NCI-H1694 treated with DMSO at 0.1 percent for 48 hours (cell line): Measurements from ENCODE around the gene METTL25B.

Source experiments
- DNase-seq: peaks from one replicate; lab custom pipeline; 2025; lab: John Stamatoyannopoulos, UW

METTL25B gene

DNA sequence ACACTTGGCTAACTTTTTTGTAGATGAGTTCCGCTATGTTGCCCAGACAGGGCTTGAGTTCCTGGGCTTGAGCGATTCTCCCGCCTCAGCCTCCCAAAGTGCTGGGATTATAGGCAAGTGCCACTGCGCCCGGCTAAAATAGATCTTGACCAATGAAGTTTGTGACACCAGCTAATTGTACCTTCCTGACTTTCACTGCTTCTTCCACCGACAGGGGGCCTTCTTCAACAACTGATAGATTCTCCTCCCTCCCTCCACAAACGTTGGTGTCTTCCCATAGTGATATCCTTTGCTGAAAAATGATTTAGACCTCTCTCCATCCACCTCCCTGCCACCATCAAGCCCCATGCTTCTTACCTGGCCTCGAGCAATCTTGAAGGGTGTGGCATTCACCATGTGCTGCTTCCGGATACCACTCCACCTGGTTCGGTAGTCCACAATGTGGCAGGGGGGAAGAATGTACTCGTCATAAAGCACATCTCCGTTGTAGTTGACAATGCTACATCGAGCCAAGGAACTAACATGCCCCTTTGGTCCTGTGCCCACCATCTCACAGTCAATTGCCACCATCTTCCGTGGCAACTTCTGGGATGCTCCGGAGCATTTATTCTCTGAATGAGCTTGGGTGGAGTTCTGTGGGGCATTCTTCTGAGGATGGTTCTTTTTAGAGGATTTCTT lies 1.6 kb upstream of the METTL25B start:
- peak; percentile 87 for DNase-seq

DNA sequence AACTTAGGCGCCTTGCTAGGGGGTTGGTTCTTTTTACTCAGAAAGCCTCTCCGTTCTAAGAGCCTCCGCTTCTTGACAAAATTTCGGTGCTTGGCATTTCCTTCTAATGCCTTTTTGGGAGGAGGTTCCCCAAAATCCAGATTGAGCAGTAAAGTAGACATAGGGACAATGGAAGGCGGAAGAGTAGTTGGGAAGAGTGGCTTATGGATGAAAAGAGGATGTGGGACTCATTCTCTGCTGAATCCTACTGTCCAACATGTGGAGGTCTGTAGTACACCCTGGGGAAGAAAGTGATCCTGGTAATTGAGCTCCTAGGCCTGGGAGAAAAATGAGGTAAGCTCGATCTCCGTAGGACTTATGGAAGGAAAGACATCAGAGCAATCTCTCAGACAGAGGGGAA lies 777 bp upstream of the METTL25B start:
- DNase-seq: no peak

GRCh38 chr1:156728599-156729462 lies 562 bp downstream of the METTL25B start, which contains the start of gene ISG20L2:
TSS of gene ISG20L2 (minus strand) at chr1:156728766. CDS start at chr1:156727652, 1,114 bp downstream.
- DNase-seq: peak; percentile 98

DNA sequence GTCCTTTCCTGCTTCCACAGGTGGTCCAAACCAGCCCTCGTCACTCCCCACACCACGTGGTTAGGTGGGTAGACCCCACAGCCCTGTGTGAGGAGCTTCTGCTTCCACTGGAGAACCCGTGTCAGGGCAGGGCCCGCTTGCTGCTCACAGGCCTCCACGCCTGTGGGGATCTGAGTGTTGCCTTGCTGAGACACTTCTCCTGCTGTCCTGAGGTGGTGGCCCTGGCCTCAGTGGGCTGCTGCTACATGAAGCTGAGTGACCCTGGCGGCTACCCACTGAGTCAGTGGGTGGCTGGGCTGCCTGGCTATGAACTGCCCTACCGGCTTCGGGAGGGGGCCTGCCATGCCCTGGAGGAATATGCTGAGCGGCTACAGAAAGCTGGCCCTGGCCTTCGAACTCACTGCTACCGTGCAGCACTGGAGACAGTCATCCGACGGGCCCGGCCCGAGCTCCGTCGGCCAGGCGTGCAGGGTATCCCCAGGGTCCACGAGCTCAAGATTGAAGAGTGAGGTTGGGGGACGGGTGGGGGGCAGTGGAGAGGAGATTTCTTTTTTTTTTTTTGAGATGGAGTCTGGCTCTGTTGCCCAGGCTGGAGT lies 5.8 kb downstream of the METTL25B start:
- DNase-seq: no peak

GRCh38 chr1:156738407-156738806 lies 10.1 kb downstream of the METTL25B start:
- DNase-seq: no peak

DNA sequence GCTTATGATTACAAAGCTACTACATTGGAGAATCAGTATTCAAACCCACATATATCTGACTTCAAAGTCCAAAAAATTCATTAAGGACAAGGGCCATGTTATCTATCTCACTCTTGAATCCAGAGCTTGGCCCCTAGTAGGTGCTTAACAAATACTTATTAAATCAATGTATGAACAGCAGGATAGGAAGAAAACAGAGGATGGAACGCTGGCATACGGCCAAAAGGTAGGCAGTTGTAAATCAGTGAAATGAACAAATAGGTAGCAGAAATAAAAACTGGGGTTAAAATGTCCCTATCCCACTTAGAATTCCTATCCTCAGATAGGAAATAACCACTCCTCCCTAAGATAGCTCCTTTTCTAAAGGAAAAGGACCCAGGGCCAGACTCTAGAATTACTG lies 10.6 kb downstream of the METTL25B start:
- DNase-seq: no peak

- DNase-seq: no peak
Observed at GRCh38 chr1:156740237-156740740, 12.0 kb downstream of the METTL25B start.

DNA sequence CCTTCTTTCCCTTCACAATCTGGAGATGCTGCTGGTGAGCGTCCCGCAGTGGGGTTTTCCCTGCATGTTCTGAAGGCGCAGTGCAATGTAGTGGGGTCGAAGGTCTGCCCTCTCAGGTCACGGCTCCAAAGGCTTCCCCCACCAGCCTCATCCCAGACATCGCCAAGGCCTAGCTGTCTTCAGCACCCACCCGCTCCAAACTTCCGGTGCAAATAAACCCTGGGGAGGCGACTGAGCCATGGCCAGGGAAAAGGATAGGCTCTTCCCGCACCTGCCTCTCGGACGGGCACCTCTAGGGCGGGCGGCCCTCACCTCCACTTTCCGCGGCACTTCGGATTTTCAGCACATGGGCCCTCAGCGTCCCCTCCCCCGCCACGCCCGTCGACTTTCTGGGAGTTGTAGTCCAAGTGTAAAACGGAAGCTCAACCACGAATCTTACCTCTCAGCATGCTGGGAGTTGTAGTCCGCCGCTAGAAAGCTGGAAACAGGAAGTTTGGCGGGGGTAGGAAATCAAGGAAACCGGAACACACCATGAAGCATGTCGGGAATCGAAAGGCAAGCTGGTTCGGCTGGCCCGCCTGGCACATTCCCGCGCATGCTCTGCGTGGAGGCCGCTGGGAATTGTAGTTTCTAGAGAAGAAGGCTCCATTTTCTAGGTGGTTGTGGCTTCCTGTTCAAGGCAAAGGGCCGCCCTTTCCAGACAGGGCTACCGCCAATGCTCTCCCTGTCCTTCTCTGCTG lies 12.6 kb downstream of the METTL25B start, which contains the start of gene MRPL24:
MRPL24 (minus strand) TSS at position 348 of the 740 bp plus-strand sequence. CDS start 2,384 bp downstream, outside the sequence.
- peak; percentile 100 for DNase-seq

DNA sequence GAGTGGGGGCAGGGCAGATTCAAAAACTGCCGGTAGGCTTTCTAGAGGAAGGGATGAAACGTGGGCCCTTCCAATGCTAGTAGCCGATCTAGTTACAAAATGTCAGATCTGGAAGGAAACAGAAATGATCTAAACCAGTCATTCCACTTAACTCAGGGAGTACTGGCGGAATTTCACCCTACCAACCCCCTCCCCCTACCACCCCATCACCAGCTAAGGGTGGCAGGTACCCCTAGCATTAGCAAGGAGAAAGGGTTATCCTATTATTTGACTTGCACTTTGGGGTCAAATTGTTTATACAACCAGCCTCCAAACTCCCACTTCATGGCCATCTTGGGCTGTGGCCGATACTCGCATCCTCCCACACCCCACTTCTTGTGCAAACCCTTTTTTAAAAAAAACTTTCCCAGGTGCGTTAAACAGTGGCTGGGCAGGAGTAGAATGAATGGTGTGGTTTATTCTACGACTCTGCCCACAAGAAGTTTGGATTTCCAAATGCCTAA lies 13.3 kb downstream of the METTL25B start:
- no peak for DNase-seq

DNA sequence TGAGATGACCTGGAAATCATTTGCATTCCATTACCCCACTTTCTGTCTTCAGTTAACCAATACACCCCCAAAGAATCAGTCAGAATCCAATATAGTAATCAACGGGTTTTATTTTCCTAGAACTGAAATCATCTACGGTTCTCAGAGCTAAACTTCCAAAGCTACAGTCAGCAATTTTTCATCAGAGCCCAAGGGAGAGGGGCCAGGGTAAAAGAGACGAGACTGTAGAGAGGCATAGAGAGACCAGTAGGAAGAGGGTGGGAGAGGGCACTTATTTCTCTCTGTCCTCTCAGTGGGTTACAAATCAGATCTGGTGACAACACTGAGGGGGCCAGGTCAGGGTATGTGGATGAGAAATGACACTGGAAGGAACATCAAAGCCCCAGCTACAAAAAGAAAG lies 13.7 kb downstream of the METTL25B start:
- no peak for DNase-seq

- DNase-seq: no peak
Observed at GRCh38 chr1:156742801-156743200, 14.5 kb downstream of the METTL25B start.

DNA sequence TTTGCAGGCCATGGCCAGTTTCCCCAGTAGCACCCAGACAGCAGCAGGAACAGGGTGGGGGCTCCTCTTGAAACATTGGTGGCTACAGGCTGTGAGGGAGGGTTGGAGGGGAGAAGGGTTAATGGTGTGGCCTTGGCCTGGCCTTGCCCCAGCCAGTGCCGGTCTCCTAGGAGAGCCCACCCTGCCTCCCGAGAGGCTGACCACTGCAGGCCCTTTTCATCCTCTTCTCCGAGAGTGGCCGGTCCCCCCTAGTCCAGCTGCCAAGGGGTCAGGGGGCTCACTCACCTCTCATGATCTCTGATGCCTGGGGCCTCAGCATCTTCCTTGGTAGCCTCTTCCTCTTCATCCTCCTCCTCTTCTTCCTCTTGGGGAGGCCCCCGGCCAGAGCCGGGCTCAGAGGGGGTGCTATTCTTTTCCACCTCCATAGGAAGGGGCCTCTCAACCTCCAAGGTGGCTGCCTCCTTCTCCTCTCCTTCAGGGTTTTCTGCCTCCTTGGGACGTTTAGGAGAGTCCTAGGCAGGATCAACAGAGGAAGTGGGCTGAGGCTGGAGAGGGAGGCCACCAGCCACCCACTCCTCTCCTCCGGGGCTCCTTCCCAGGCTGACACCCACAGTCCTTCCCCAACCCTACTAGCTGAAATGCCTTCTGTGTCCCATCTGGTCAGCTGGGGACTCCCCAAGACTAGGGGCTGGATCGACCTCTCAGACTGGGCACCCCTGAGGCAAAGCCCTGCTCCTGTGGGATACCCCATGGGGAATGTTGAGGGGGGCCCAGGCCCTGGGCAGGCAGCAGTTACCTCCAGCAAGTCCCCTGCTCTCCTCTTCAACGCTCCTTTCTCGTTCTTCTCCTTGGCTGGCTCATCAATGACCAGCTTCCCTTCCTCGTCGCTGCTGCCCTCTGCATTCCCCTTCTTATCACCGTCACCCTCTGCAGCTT lies 15.4 kb downstream of the METTL25B start:
- DNase-seq: no peak

DNA sequence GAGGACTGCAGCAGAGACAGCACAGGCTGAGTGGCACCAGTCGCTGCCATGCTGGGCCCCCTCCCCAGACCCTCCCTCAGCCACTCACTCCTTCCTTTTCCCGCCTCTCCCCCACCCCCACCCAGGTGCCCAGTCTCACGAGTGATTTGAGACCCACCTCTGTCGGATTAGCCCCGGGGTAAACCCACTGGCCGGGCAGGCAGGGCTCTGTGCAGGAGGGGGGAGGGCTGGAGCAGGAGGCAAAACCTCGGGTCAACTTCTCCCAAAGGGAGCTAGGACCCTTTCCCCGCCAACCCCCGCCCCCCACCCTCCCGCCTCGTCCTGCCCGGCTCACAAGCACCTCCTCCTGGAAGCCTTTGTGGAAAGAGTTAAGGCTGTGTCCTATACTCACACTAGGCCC lies 16.1 kb downstream of the METTL25B start:
- DNase-seq: no peak

GRCh38 chr1:156744786-156745419 lies 16.6 kb downstream of the METTL25B start:
- no peak for DNase-seq

DNA sequence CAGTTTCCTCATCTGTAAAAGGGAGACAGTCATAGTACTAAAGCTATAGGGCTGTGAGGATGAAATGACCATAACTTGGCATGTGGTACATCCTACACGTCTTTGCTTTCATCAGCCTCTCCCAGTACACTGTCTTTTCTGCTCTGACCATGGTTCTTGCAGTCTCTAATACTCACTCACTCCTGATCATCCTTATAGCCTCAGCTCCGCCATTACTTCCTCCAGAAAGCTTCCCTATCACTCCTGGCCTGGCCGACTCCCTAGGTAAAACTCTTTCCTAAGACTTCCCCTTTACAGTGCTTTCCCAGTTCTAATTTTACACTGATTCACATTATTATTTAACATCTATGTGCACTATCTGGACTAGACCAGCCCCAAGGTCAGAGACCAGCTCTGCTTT lies 17.6 kb downstream of the METTL25B start:
- no peak for DNase-seq

DNA sequence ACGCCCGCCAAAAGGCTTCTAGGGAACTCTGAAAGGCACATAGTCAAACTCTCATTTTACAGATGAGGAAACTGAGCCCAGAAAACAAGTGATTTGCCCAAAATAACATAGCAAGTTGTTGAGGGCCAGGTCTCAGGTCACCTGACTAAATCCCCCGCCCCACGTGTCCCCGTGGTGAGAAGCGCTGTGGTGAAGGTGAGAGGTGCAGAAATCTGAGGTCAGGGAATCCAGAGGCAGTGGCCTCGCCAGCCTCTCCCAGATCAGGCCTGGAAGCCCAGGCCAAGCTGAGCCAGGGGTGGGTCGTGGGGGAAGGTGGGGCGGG lies 18.1 kb downstream of the METTL25B start:
- no peak for DNase-seq

- peak; percentile 77 for DNase-seq
Observed at GRCh38 chr1:156746728-156747631, 18.7 kb downstream of the METTL25B start.

DNA sequence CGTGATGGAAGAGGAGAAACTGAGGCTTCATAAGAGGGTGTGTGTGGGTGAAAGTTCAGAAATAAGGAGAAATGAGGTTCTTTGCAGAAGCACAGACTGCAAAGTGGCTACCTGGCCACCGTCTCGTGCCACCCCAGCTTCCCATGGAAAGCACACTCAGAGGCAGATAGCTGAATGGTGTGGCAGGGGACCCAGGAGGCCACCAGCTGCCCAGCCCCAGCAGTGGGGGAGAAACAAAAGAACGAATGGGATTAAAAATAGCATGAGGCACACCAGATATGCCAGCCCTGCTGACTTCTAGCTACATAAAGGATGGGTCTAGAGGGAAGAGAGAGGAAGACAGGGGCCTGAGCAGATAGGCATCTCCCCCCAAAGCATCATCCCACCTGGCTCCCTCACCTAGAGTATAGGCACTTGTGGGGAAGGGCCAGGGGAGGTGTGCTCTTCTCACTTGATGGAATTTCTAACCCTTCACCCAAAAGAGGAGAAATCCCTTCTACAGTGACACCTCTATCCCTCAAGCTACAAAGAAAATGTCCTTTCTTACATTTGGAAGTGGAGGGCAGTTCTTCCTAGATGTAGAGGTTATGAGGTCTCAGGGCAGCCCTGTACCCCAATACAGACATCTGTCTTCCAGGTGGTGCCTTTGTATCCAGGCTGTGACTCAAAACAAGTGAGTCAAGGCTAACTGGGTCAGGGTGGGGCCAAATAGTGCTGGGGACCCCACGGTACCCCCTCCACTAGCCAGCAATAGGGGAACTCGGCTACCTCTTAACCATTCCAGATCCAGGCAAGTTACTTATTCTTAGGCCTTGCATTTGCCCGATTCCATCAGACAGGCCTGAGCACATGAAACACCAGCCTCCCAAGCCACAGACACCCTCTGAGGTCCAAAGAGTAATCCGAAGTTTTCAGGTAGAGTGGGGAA lies 19.7 kb downstream of the METTL25B start:
- DNase-seq: no peak
